Sigmoid colon (tissue), 7 donors: ENCODE measurements around the gene MSLN. TPM values are rescaled to one million over a fixed set of nuclear protein-coding genes. Genes with fewer than 3 reads are reported as not detected.

Experiments used
- DNase-seq: peaks from one replicate; pipeline ENCODE4 v3.0.0-alpha.2; 2019
- H3K27ac ChIP-seq, 4 donors: fragments of 200-600 bp; sonication (generic); one replicate each; pipeline ENCODE4 v1.5.1; 2016 to 2019; ENCODE audit warnings: mild to moderate bottlenecking in 1 of 4
- H3K27me3 ChIP-seq, 3 donors: fragments of 200-600 bp; sonication (generic); one replicate each; pipeline ENCODE4 v1.5.1; 2019; ENCODE audit warnings: mild to moderate bottlenecking in 1 of 3
- H3K36me3 ChIP-seq, 4 donors: fragments of 200-600 bp; sonication (generic); one replicate each; pipeline ENCODE4 v1.5.1; 2016 to 2019
- H3K4me1 ChIP-seq, 4 donors: fragments of 200-600 bp; sonication (generic); one replicate each; pipeline ENCODE4 v1.5.1; 2017 to 2019
- H3K4me3 ChIP-seq, 4 donors: fragments of 200-600 bp; sonication (generic); one replicate each; pipeline ENCODE4 v1.5.1; 2017 to 2019; ENCODE audit warnings: mild to moderate bottlenecking in 2 of 4, moderate library complexity in 1 of 4
- H3K9me3 ChIP-seq, 4 donors: fragments of 200-600 bp in 3 of 4; sonication (generic) in 3 of 4; one replicate each; pipeline versions ENCODE4 v1.5.1 to v1.6.1; 2013 to 2019
- CTCF ChIP-seq, 4 experiments: fragments of 450-650 bp in 3 of 4; fragments of 200-600 bp in 1 of 4; IDR thresholded peaks; one replicate each; pipeline ENCODE4 v1.5.1; 2016 to 2019; ENCODE audit warnings: antibody characterized with exemption in 4 of 4, mild to moderate bottlenecking in 3 of 4, moderate library complexity in 2 of 4
- EP300 ChIP-seq, 4 donors: sonication (generic); formaldehyde crosslinking; IDR thresholded peaks; one replicate each; pipeline ENCODE4 v1.6.1; 2017; ENCODE audit warnings: antibody characterized with exemption in 4 of 4
- POLR2A ChIP-seq, 2 donors: fragments of 450-650 bp; IDR thresholded peaks; one replicate each; pipeline ENCODE4 v1.6.1; 2016; ENCODE audit warnings: antibody characterized with exemption in 2 of 2, mild to moderate bottlenecking in 2 of 2, moderate library complexity in 2 of 2
- POLR2AphosphoS5 ChIP-seq, 4 donors: sonication (generic); formaldehyde crosslinking; IDR thresholded peaks; one replicate each; pipeline ENCODE4 v1.6.1; 2017; ENCODE audit warnings: antibody characterized with exemption in 4 of 4
- WGBS, 2 donors: extraction: QIAGEN DNeasy Blood & Tissue Kit; methylation state at CpG; one replicate each; pipeline ENCODE4 v1.1.7; 2013; 5-methylcytosine and 5-hydroxymethylcytosine counted together
- intact Hi-C: fragments of 100-400 bp; cut with DNase I; formaldehyde crosslinking; loops from one replicate; pipeline ENCODE4 v1.15.1; 2023
- polyA plus RNA-seq, 3 donors: library from polyadenylated mRNA; stranded (reverse); fragments of 200-250 nt; gene quantifications; one replicate each; pipeline ENCODE4 v1.2.3, GENCODE V29; 2013
- total RNA-seq, 4 donors: library from RNA; depleted of rRNA; stranded (reverse); fragments of >200 nt; gene quantifications; one replicate each; pipeline ENCODE4 v1.1.0, GENCODE V29; 2016
- donor health status: healthy with polysubstance abuse.
- donor health status: Bipolar disorder and iron deficiency.
- donor health status: healthy.

The MSLN gene
- total and polyA plus RNA-seq, 7 donors: 0.54 to 3.5 (median 1.2) TPM; not detected in 3

- peaks cover 0 to 38% (median 28%) of the 10 kb centered on the region in 4 donors for H3K4me1 ChIP-seq
- intact Hi-C loops: loop anchor here (5.0 kb wide), 1 partner anchor 343 kb away; no protein-coding TSS in a partner anchor
These were observed 46.5 kb upstream of the MSLN start for GRCh38 chr16:714079-714478.

GRCh38 chr16:714558-715476 is 45.7 kb upstream of the MSLN start, which contains the start of gene METRN:
METRN (plus strand) TSS chr16:715118; CDS start chr16:715290, 172 bp downstream.
- no peaks in the 10 kb centered on the region for H3K9me3 ChIP-seq
- peaks cover 9 to 30% (median 21%) of the 10 kb centered on the region in 3 donors for H3K27me3 ChIP-seq
- peak; percentile 96 for DNase-seq
- H3K36me3 ChIP-seq: no peaks in the 10 kb centered on the region
- intact Hi-C loops: loop anchor here (5.0 kb wide), 1 partner anchor 342 kb away; no protein-coding TSS in a partner anchor
- no peak for TF ChIP-seq CTCF (IDR thresholded peaks at IDR 0.05)
- TF ChIP-seq POLR2A (IDR thresholded peaks at IDR 0.05): no peak
- peak within 1 kb of the TSS; percentile 40 to 75 (median 56) for H3K27ac ChIP-seq
- H3K4me3 ChIP-seq: peak within 1 kb of the TSS; percentile 53 to 75 (median 64)
- H3K4me1 ChIP-seq: peaks cover 0 to 41% (median 31%) of the 10 kb centered on the region in 4 donors
- WGBS, 2 donors: 5 to 6% methylated on average over 108 of the region's 108 CpGs

More at GRCh38 chr16:714079-714478, 46.5 kb upstream of the MSLN start:
- no peak for TF ChIP-seq POLR2AphosphoS5 (IDR thresholded peaks at IDR 0.05)
- no peak for TF ChIP-seq EP300 (IDR thresholded peaks at IDR 0.05)
- no peak for TF ChIP-seq CTCF (IDR thresholded peaks at IDR 0.05)
- no peak for TF ChIP-seq POLR2A (IDR thresholded peaks at IDR 0.05)
- Histone ChIP-seq H3K9me3 (no peaks in the 10 kb centered on the region), H3K27me3 (peaks cover 9 to 37% (median 27%) of the 10 kb centered on the region in 3 donors), H3K4me3 (no peak overlapping the region), H3K36me3 (no peaks in the 10 kb centered on the region), H3K27ac (no peak overlapping the region)
- WGBS, 2 donors: 60 to 65% methylated on average over 11 of the region's 11 CpGs
- no peak for DNase-seq

GRCh38 chr16:715477-716199 is 44.9 kb upstream of the MSLN start:
- Histone ChIP-seq H3K27ac (peak overlapping the region; percentile 40 to 75 (median 56)), H3K4me1 (peaks cover 0 to 44% (median 35%) of the 10 kb centered on the region in 4 donors), H3K36me3 (no peaks in the 10 kb centered on the region), H3K9me3 (no peaks in the 10 kb centered on the region), H3K27me3 (peaks cover 4 to 21% (median 13%) of the 10 kb centered on the region in 3 donors), H3K4me3 (peak overlapping the region; percentile 53 to 75 (median 64))
- DNase-seq: no peak
- no peak for TF ChIP-seq CTCF (IDR thresholded peaks at IDR 0.05)
- no peak for TF ChIP-seq POLR2A (IDR thresholded peaks at IDR 0.05)
- no peak for TF ChIP-seq EP300 (IDR thresholded peaks at IDR 0.05)
- no peak for TF ChIP-seq POLR2AphosphoS5 (IDR thresholded peaks at IDR 0.05)
- WGBS, 2 donors: 1 to 2% methylated on average over 74 of the region's 74 CpGs
- intact Hi-C loops: no loop called here

- WGBS, 2 donors: 17 to 26% methylated on average over 12 of the region's 12 CpGs
- no peak for TF ChIP-seq POLR2AphosphoS5 (IDR thresholded peaks at IDR 0.05)
- DNase-seq: no peak
- H3K9me3 ChIP-seq: no peaks in the 10 kb centered on the region
- no peaks in the 10 kb centered on the region for H3K36me3 ChIP-seq
- peaks cover 0 to 45% (median 36%) of the 10 kb centered on the region in 4 donors for H3K4me1 ChIP-seq
- peak overlapping the region; percentile 32 to 75 (median 48) for H3K27ac ChIP-seq
- H3K27me3 ChIP-seq: peaks cover 0 to 16% (median 8%) of the 10 kb centered on the region in 3 donors
- peak overlapping the region; percentile 53 to 75 (median 64) for H3K4me3 ChIP-seq
- intact Hi-C loops: no loop called here
These were observed 44.4 kb upstream of the MSLN start for GRCh38 chr16:716200-716568.
